ENCODE data around the gene KIF26B. TPM values are rescaled to one million over a fixed set of nuclear protein-coding genes. Genes with fewer than 3 reads are reported as not detected.

KIF26B gene
- polyA plus RNA-seq, 1 of the 3 experiments (the other 2 are of a cell fraction) = 2.6 TPM

DNA sequence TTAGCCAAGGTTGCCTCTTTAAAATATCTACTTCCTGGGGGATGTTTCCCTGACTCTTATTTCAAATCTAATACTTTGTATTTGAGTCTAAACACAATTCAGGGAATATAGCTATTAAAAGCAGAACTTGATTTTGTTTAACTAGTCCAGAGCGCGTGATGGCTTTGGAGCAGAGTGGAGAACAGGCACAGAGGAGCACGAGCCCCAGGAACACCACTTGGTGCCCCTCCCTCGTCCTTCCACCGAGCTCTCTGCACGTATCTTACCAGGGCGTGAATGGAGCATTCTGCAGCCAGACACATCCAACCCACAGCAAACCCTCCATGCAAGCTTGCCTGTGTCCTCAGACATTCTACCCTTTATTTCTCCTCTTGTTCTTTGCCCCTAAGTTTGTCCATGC lies 14.1 kb downstream of the KIF26B start:
- no peak overlapping the region for H3K4me2 ChIP-seq
- H3K4me1 ChIP-seq (ENCODE audit: control insufficient read depth in 1 of 2, insufficient read depth in 2 of 2, low read depth in 1 of 2, low read length in 1 of 2) = peaks cover 0 to 47% of the 10 kb centered on the region in 2 experiments; a peak in 2 of 4 replicates
- no peak for TF ChIP-seq RFX5 (IDR thresholded peaks at IDR 0.05; ENCODE audit: low read length)
- no peaks in the 10 kb centered on the region; the same call in 1 of the 2 replicates for H4K20me1 ChIP-seq (ENCODE audit: insufficient read depth)
- H2AFZ ChIP-seq (ENCODE audit: low read depth) = no peak overlapping the region
- H3F3A ChIP-seq (replicated peaks; ENCODE audit: insufficient read depth) = no peaks in the 10 kb centered on the region
- H3K9me2 ChIP-seq = no peaks in the 10 kb centered on the region
- H3K4me3 ChIP-seq (ENCODE audit: low read depth in 2 of 2, low read length in 1 of 2) = no peak overlapping the region
- ChIA-PET CTCF (interaction anchor here (1.3 to 3.8 kb wide), 2 partner anchors 12 to 15 kb away, joined by 5 to 30 read pairs; partner anchors contain the start of gene KIF26B), POLR2A (interaction anchor here (0.6 kb wide), 1 partner anchor 412 kb away, joined by 3 read pairs; no protein-coding TSS in a partner anchor)
- H3K27ac ChIP-seq (ENCODE audit: low read depth in 2 of 2, low read length in 1 of 2) = no peak overlapping the region; a peak in 1 of 4 replicates
- H3K27me3 ChIP-seq (ENCODE audit: insufficient read depth) = no peaks in the 10 kb centered on the region
- 87% methylated on average over 7 of the region's 7 CpGs for WGBS (ENCODE audit: low lambda C conversion rate)
- no peak overlapping the region for H3K9ac ChIP-seq
- no peaks in the 10 kb centered on the region for H3K9me3 ChIP-seq
- H3K79me2 ChIP-seq (ENCODE audit: insufficient read depth) = peaks cover 38% of the 10 kb centered on the region
- no peak for DNase-seq
- H3K36me3 ChIP-seq (replicated peaks in 1 of 2; ENCODE audit: control insufficient read depth in 1 of 2, insufficient read depth in 2 of 2, low read length in 1 of 2) = peaks cover 15 to 68% of the 10 kb centered on the region in 2 experiments

DNA sequence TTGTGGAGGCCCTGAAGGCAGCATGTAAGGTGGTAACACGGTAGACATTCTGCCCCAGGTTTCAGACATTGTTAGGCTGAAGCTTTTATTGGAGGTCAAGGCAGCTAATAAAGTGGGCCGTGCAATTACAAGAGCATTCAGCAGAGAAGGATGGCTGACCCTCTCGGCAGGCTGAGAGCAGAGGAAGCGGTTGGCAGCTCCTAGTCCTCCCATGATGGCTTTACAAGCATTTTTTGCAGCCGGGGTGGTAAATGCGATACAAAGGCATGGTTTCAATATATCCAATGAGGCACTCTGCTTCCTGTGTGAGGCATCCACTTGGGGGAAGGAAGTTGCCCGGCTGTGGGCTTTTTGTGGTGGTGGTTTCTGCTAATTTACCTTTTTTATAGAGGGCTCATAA lies 14.6 kb downstream of the KIF26B start:
- peaks cover 0 to 45% of the 10 kb centered on the region in 2 experiments; a peak in 2 of 4 replicates for H3K4me1 ChIP-seq (ENCODE audit: control insufficient read depth in 1 of 2, insufficient read depth in 2 of 2, low read depth in 1 of 2, low read length in 1 of 2)
- H3K9me3 ChIP-seq = no peaks in the 10 kb centered on the region
- ChIA-PET CTCF (no interaction called here), POLR2A (interaction anchor here (0.6 kb wide), 1 partner anchor 411 kb away, joined by 3 read pairs; no protein-coding TSS in a partner anchor)
- H3K36me3 ChIP-seq (replicated peaks in 1 of 2; ENCODE audit: control insufficient read depth in 1 of 2, insufficient read depth in 2 of 2, low read length in 1 of 2) = peaks cover 11 to 66% of the 10 kb centered on the region in 2 experiments
- TF ChIP-seq RFX5 (IDR thresholded peaks at IDR 0.05; ENCODE audit: low read length) (no peak), SIN3A (IDR thresholded peaks at IDR 0.05; ENCODE audit: borderline replicate concordance, low read depth, low read length) (no peak), RXRA (IDR thresholded peaks at IDR 0.05; ENCODE audit: borderline replicate concordance, low read depth) (no peak), GABPA (IDR thresholded peaks at IDR 0.05; ENCODE audit: low read depth) (no peak)
- TF ChIP-seq, protein P1, sequence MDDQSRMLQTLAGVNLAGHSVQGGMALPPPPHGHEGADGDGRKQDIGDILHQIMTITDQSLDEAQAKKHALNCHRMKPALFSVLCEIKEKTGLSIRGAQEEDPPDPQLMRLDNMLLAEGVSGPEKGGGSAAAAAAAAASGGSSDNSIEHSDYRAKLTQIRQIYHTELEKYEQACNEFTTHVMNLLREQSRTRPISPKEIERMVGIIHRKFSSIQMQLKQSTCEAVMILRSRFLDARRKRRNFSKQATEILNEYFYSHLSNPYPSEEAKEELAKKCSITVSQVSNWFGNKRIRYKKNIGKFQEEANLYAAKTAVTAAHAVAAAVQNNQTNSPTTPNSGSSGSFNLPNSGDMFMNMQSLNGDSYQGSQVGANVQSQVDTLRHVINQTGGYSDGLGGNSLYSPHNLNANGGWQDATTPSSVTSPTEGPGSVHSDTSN (IDR thresholded peaks at IDR 0.05) = no peak
- TF ChIP-seq, protein P2, sequence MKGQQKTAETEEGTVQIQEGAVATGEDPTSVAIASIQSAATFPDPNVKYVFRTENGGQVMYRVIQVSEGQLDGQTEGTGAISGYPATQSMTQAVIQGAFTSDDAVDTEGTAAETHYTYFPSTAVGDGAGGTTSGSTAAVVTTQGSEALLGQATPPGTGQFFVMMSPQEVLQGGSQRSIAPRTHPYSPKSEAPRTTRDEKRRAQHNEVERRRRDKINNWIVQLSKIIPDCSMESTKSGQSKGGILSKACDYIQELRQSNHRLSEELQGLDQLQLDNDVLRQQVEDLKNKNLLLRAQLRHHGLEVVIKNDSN (IDR thresholded peaks at IDR 0.05; ENCODE audit: borderline replicate concordance, low read depth) = no peak
- no peak overlapping the region for H3K4me3 ChIP-seq (ENCODE audit: low read depth in 2 of 2, low read length in 1 of 2)
- no peak overlapping the region for H3K4me2 ChIP-seq
- H3K9ac ChIP-seq = no peak overlapping the region
- H3K27ac ChIP-seq (ENCODE audit: low read depth in 2 of 2, low read length in 1 of 2) = no peak overlapping the region
- H2AFZ ChIP-seq (ENCODE audit: low read depth) = no peak overlapping the region
- no peaks in the 10 kb centered on the region for H3F3A ChIP-seq (replicated peaks; ENCODE audit: insufficient read depth)
- no peak for DNase-seq
- 79% methylated on average over 7 of the region's 7 CpGs for WGBS (ENCODE audit: low lambda C conversion rate)
- H3K9me2 ChIP-seq = no peaks in the 10 kb centered on the region
- H3K79me2 ChIP-seq (ENCODE audit: insufficient read depth) = peaks cover 38% of the 10 kb centered on the region
- H4K20me1 ChIP-seq (ENCODE audit: insufficient read depth) = peaks cover under 1% of the 10 kb centered on the region; the same call in 1 of the 2 replicates
- no peaks in the 10 kb centered on the region for H3K27me3 ChIP-seq (ENCODE audit: insufficient read depth)

DNA sequence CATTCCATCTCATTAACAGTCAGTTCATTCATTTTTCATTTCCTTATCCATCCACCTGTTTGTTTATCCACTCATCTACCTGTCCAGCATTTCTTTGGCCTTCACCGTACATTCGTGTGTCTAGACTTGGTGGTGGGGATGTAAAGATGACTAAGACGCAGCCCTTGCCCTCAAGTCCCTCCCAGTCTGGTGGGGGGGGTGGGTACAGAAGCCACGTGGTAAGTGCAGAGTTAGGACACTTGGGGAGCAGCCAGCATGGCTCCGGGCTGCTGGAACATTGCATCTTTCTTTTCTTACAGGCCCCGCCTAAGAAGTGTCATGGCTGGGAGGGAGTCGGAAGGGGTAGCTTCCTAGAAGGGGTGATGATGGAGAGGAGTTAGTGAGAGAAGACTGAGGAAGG lies 17.2 kb downstream of the KIF26B start:
- no peak overlapping the region for H3K27ac ChIP-seq (ENCODE audit: low read depth in 2 of 2, low read length in 1 of 2)
- peaks cover 0 to 32% of the 10 kb centered on the region in 2 experiments; a peak in 2 of 4 replicates for H3K4me1 ChIP-seq (ENCODE audit: control insufficient read depth in 1 of 2, insufficient read depth in 2 of 2, low read depth in 1 of 2, low read length in 1 of 2)
- H3F3A ChIP-seq (replicated peaks; ENCODE audit: insufficient read depth) = no peaks in the 10 kb centered on the region
- 74% methylated on average over 7 of the region's 7 CpGs for WGBS (ENCODE audit: low lambda C conversion rate)
- no peaks in the 10 kb centered on the region for H3K9me3 ChIP-seq
- H2AFZ ChIP-seq (ENCODE audit: low read depth) = no peak overlapping the region
- no peak overlapping the region for H3K4me2 ChIP-seq
- H3K27me3 ChIP-seq (ENCODE audit: insufficient read depth) = no peaks in the 10 kb centered on the region
- H3K4me3 ChIP-seq (ENCODE audit: low read depth in 2 of 2, low read length in 1 of 2) = no peak overlapping the region
- H3K79me2 ChIP-seq (ENCODE audit: insufficient read depth) = peaks cover 28% of the 10 kb centered on the region
- no peaks in the 10 kb centered on the region for H3K9me2 ChIP-seq
- peaks cover 9 to 63% of the 10 kb centered on the region in 2 experiments for H3K36me3 ChIP-seq (replicated peaks in 1 of 2; ENCODE audit: control insufficient read depth in 1 of 2, insufficient read depth in 2 of 2, low read length in 1 of 2)
- no peak overlapping the region for H3K9ac ChIP-seq
- ChIA-PET POLR2A (no interaction called here), CTCF (interaction anchor here (0.6 to 1.3 kb wide), 3 partner anchors 16 to 81 kb away, joined by 3 read pairs; no protein-coding TSS in a partner anchor)
- peaks cover 7% of the 10 kb centered on the region; the same call in 1 of the 2 replicates for H4K20me1 ChIP-seq (ENCODE audit: insufficient read depth)
- DNase-seq = no peak
- no peak for TF ChIP-seq MXI1 (IDR thresholded peaks at IDR 0.05; ENCODE audit: low read depth, low read length)
- TF ChIP-seq, protein P3, sequence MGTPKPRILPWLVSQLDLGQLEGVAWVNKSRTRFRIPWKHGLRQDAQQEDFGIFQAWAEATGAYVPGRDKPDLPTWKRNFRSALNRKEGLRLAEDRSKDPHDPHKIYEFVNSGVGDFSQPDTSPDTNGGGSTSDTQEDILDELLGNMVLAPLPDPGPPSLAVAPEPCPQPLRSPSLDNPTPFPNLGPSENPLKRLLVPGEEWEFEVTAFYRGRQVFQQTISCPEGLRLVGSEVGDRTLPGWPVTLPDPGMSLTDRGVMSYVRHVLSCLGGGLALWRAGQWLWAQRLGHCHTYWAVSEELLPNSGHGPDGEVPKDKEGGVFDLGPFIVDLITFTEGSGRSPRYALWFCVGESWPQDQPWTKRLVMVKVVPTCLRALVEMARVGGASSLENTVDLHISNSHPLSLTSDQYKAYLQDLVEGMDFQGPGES (IDR thresholded peaks at IDR 0.05; ENCODE audit: low read depth, low read length) = no peak
- TF ChIP-seq CHD2 (IDR thresholded peaks at IDR 0.05; ENCODE audit: low read length, partially characterized antibody) = no peak
- TF ChIP-seq ELF1 (IDR thresholded peaks at IDR 0.05) = no peak
- TF ChIP-seq, protein P4, sequence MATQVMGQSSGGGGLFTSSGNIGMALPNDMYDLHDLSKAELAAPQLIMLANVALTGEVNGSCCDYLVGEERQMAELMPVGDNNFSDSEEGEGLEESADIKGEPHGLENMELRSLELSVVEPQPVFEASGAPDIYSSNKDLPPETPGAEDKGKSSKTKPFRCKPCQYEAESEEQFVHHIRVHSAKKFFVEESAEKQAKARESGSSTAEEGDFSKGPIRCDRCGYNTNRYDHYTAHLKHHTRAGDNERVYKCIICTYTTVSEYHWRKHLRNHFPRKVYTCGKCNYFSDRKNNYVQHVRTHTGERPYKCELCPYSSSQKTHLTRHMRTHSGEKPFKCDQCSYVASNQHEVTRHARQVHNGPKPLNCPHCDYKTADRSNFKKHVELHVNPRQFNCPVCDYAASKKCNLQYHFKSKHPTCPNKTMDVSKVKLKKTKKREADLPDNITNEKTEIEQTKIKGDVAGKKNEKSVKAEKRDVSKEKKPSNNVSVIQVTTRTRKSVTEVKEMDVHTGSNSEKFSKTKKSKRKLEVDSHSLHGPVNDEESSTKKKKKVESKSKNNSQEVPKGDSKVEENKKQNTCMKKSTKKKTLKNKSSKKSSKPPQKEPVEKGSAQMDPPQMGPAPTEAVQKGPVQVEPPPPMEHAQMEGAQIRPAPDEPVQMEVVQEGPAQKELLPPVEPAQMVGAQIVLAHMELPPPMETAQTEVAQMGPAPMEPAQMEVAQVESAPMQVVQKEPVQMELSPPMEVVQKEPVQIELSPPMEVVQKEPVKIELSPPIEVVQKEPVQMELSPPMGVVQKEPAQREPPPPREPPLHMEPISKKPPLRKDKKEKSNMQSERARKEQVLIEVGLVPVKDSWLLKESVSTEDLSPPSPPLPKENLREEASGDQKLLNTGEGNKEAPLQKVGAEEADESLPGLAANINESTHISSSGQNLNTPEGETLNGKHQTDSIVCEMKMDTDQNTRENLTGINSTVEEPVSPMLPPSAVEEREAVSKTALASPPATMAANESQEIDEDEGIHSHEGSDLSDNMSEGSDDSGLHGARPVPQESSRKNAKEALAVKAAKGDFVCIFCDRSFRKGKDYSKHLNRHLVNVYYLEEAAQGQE (IDR thresholded peaks at IDR 0.05; ENCODE audit: low read depth, low read length) = no peak
- TF ChIP-seq, protein P5, sequence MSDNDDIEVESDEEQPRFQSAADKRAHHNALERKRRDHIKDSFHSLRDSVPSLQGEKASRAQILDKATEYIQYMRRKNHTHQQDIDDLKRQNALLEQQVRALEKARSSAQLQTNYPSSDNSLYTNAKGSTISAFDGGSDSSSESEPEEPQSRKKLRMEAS (IDR thresholded peaks at IDR 0.05; ENCODE audit: low read depth) = no peak

All from SK-N-SH (cell line).